Caco-2 (cell line): ENCODE results near the gene GDPD4. TPM values are rescaled to one million over a fixed set of nuclear protein-coding genes. Genes with fewer than 3 reads are reported as not detected.

ENCODE experiments used
- BruUV-seq: library from RNA; stranded (reverse); fragments of 400-500 nt; replicated peaks from 2 replicates; lab custom pipeline; 2021; lab: Mats Ljungman, UMichigan
- CTCF ChIA-PET: fragments of 300-600 bp; sonication (Branson Sonifier 250); formaldehyde crosslinking; loops from one replicate; lab custom pipeline; 2022; ENCODE audit warnings: antibody characterized with exemption; lab: Charles Lee
- POLR2A ChIA-PET: fragments of 300-600 bp; sonication (Branson Sonifier 250); formaldehyde crosslinking; loops from one replicate; lab custom pipeline; 2022; ENCODE audit warnings: antibody characterized with exemption; lab: Charles Lee
- DNase-seq, 2 experiments: peaks; one replicate each; pipeline versions ENCODE4 v3.0.0 to v3.0.0-alpha.2; 2020 to 2022
- H3K27me3 ChIP-seq: replicated peaks from 2 replicates; pipeline ENCODE4 v1.6.0; 2011; ENCODE audit warnings: low read length; ENCODE audit not compliant: control insufficient read depth, insufficient read depth
- H3K36me3 ChIP-seq: 2 replicates; pipeline ENCODE4 v1.5.1; 2011; ENCODE audit warnings: low read length; ENCODE audit not compliant: control insufficient read depth, insufficient read depth
- H3K4me1 ChIP-seq: fragments of 250-450 bp; sonication (Bioruptor Pico); 2 replicates; pipeline ENCODE4 v1.5.1; 2020; ENCODE audit warnings: mild to moderate bottlenecking
- H3K4me3 ChIP-seq: 2 replicates; pipeline ENCODE4 v1.5.1; 2011; ENCODE audit warnings: low read depth, mild to moderate bottlenecking, control low read depth, low read length
- H3K9me3 ChIP-seq: fragments of 250-450 bp; sonication (Bioruptor Pico); 2 replicates; pipeline ENCODE4 v1.5.1; 2020; ENCODE audit warnings: mild to moderate bottlenecking, moderate library complexity
- H3K27ac Mint-ChIP-seq: one replicate; pipeline ENCODE4 v1.8.0; 2022; ENCODE audit warnings: mixed read lengths; ENCODE audit not compliant: unreplicated experiment
- H3K27me3 Mint-ChIP-seq: one replicate; pipeline ENCODE4 v1.8.0; 2022; ENCODE audit warnings: mixed read lengths; ENCODE audit not compliant: insufficient read depth, unreplicated experiment
- H3K36me3 Mint-ChIP-seq: one replicate; pipeline ENCODE4 v1.8.0; 2022; ENCODE audit warnings: mild to moderate bottlenecking, mixed read lengths; ENCODE audit not compliant: insufficient read depth, unreplicated experiment
- H3K4me1 Mint-ChIP-seq: one replicate; pipeline ENCODE4 v1.8.0; 2022; ENCODE audit warnings: low read depth, mixed read lengths; ENCODE audit not compliant: unreplicated experiment
- H3K4me3 Mint-ChIP-seq: one replicate; pipeline ENCODE4 v1.8.0; 2022; ENCODE audit warnings: mild to moderate bottlenecking, moderate library complexity, mixed read lengths; ENCODE audit not compliant: unreplicated experiment
- H3K9me3 Mint-ChIP-seq: one replicate; pipeline ENCODE4 v1.8.0; 2022; ENCODE audit warnings: mixed read lengths; ENCODE audit not compliant: unreplicated experiment
- intact Hi-C: fragments of 100-400 bp; cut with micrococcal nuclease; formaldehyde crosslinking; loops from one replicate; pipeline ENCODE4 v1.10.0; 2022; ENCODE audit not compliant: unreplicated experiment
- total RNA-seq: library from RNA; stranded (reverse); gene quantifications from 2 replicates; pipeline ENCODE4 v1.2.3, GENCODE V29; 2022
- TF ChIP-seq, protein P1 (sequence below), 2 experiments: fragments of 200-600 bp in 1 of 2; IDR thresholded peaks; 1 replicate in 1 of 2; 2 replicates in 1 of 2; pipeline versions ENCODE4 v1.5.1 to v1.8.0; 2011 to 2022; ENCODE audit warnings: antibody characterized with exemption in 1 of 2, control low read depth in 1 of 2, inconsistent platforms in 1 of 2, low read depth in 1 of 2, low read length in 1 of 2, mild to moderate bottlenecking in 1 of 2, moderate library complexity in 1 of 2; ENCODE audit not compliant: insufficient read depth in 1 of 2, severe bottlenecking in 1 of 2, unreplicated experiment in 1 of 2

The GDPD4 gene
- total RNA-seq, 1 experiment from 2014 or later: not detected

DNA sequence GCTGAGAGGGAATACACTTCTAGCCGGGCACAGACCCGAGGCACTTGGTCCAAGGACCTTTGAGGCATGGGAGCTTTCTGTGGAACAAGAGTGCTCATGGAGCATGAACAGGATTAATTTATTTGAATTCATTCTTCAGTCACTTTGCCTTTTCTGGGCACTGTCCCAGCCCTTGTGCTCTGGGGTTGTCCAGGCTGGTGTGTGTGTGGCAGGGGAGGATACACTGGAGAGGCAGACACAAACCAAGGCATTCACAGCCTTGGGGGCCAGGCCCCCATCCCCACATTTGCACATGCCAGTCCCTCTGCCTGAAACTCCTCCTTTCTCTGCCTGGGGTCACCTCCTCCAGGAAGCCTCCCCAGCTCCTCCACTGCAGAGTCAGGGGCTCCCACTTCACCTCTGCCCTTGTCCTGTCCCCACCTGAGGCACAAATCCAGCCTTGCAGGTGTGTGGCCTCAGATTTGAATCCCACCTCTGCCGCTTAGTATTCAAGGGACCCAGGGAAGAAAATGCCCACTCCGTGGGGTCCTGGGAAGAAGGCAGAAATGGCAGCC lies 118.0 kb downstream of the GDPD4 start:
- Mint-ChIP-seq H3K36me3 (no peaks in the 10 kb centered on the region), H3K27me3 (no peaks in the 10 kb centered on the region), H3K4me1 (no peaks in the 10 kb centered on the region), H3K9me3 (peaks cover 2% of the 10 kb centered on the region), H3K27ac (no peak overlapping the region), H3K4me3 (no peak overlapping the region)
- no peaks in the 10 kb centered on the region for H3K27me3 ChIP-seq
- ChIA-PET CTCF (interaction anchor here (1.2 kb wide), 1 partner anchor 57 kb away, joined by 3 read pairs; no protein-coding TSS in a partner anchor), POLR2A (interaction anchor here (0.6 kb wide), 1 partner anchor 56 kb away, joined by 3 read pairs; the partner anchor contains the start of gene MYO7A)
- H3K9me3 ChIP-seq: no peaks in the 10 kb centered on the region
- no peaks in the 10 kb centered on the region for H3K36me3 ChIP-seq
- intact Hi-C loops: no loop called here
- BruUV-seq: no TSS peak
- no peak overlapping the region for H3K4me3 ChIP-seq
- DNase-seq: no peak
- TF ChIP-seq, protein P1, sequence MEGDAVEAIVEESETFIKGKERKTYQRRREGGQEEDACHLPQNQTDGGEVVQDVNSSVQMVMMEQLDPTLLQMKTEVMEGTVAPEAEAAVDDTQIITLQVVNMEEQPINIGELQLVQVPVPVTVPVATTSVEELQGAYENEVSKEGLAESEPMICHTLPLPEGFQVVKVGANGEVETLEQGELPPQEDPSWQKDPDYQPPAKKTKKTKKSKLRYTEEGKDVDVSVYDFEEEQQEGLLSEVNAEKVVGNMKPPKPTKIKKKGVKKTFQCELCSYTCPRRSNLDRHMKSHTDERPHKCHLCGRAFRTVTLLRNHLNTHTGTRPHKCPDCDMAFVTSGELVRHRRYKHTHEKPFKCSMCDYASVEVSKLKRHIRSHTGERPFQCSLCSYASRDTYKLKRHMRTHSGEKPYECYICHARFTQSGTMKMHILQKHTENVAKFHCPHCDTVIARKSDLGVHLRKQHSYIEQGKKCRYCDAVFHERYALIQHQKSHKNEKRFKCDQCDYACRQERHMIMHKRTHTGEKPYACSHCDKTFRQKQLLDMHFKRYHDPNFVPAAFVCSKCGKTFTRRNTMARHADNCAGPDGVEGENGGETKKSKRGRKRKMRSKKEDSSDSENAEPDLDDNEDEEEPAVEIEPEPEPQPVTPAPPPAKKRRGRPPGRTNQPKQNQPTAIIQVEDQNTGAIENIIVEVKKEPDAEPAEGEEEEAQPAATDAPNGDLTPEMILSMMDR (IDR thresholded peaks at IDR 0.05; ENCODE audit: insufficient read depth in 1 of 2, low read depth in 1 of 2, low read length in 1 of 2, severe bottlenecking in 1 of 2, unreplicated experiment in 1 of 2): no peak
- no peaks in the 10 kb centered on the region for H3K4me1 ChIP-seq

DNA sequence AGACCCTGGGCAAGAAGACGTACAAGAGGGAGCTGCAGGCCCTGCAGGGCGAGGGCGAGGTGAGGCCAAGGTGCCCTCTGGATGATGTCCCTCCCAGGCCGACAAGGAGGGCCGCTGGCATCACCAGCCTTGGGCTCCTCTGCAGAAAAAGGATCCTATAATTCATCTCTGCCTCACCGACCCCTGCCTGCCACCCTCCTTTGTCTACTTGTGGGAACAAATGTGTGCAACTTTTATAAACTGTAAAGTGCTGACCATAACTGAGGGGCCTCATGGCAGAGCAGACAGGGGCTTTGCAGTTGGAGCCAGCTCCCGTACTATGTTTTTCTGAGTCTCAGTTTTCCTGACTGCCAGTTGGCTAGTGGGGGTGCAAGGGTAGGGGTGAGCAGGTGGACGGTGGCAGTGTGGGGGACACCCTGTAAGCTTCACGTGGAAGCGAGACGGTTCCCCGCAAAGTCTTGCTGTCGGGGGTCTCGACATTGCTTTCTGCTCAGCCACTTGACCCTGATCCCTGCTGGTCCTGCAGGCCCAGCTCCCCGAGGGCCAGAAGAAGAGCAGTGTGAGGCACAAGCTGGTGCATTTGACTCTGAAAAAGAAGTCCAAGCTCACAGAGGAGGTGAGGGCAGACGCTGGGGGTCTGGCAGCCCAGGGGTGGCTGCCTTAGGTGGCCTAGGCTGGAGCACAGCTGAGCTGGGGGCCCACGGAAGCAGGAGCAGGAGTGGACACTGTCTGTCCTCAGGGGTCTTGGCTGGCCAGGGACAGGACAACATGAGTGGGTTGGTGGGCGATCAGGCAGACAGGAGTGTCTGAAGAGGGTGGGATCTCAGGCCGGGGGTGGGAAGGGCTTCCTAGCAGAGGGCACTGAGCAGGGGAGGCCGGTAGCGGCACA lies 118.7 kb downstream of the GDPD4 start:
- Mint-ChIP-seq H3K4me3 (no peak overlapping the region), H3K27me3 (no peaks in the 10 kb centered on the region), H3K4me1 (no peaks in the 10 kb centered on the region), H3K27ac (no peak overlapping the region), H3K9me3 (peaks cover 9% of the 10 kb centered on the region), H3K36me3 (no peaks in the 10 kb centered on the region)
- no TSS peak for BruUV-seq
- TF ChIP-seq, protein P1 (IDR thresholded peaks at IDR 0.05; ENCODE audit: insufficient read depth in 1 of 2, low read depth in 1 of 2, low read length in 1 of 2, severe bottlenecking in 1 of 2, unreplicated experiment in 1 of 2): no peak
- Histone ChIP-seq H3K36me3 (no peaks in the 10 kb centered on the region), H3K4me3 (no peak overlapping the region), H3K9me3 (no peaks in the 10 kb centered on the region), H3K27me3 (no peaks in the 10 kb centered on the region), H3K4me1 (no peaks in the 10 kb centered on the region)
- ChIA-PET CTCF (interaction anchor here (1.2 kb wide), 2 partner anchors 13 to 56 kb away, joined by 3 read pairs; no protein-coding TSS in a partner anchor), POLR2A (interaction anchor here (0.6 kb wide), 1 partner anchor 55 kb away, joined by 3 read pairs; the partner anchor contains the start of gene MYO7A)
- intact Hi-C loops: no loop called here
- DNase-seq: no peak

DNA sequence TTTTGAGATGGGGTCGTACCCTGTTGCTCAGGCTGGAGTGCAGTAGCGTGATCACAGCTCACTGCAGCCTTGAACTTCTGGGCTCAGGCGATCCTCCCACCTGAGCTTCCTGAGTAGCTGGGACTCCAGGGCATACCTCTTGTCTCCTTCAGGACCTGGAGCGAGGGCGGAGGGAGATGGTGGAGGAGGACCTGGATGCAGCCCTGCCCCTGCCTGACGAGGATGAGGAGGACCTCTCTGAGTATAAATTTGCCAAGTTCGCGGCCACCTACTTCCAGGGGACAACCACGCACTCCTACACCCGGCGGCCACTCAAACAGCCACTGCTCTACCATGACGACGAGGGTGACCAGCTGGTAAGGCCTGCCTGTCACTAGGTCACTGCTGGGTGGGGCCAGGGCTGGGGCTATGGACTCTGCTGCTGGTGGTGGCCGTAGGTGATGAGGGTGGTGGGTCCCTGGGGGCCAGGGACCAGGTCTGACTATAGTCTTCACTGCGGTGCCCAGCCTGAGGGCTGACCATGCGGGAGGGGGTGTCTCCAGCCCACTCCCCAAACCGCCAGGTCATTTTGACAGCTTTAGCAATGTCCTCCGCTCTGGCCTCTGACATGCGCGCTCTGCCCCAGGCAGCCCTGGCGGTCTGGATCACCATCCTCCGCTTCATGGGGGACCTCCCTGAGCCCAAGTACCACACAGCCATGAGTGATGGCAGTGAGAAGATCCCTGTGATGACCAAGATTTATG lies 119.5 kb downstream of the GDPD4 start:
- Histone ChIP-seq H3K4me3 (no peak overlapping the region), H3K36me3 (no peaks in the 10 kb centered on the region), H3K4me1 (no peaks in the 10 kb centered on the region), H3K9me3 (no peaks in the 10 kb centered on the region), H3K27me3 (no peaks in the 10 kb centered on the region)
- Mint-ChIP-seq H3K4me3 (no peak overlapping the region), H3K4me1 (no peaks in the 10 kb centered on the region), H3K27ac (no peak overlapping the region), H3K27me3 (no peaks in the 10 kb centered on the region), H3K36me3 (no peaks in the 10 kb centered on the region), H3K9me3 (peaks cover 9% of the 10 kb centered on the region)
- intact Hi-C loops: no loop called here
- no TSS peak for BruUV-seq
- POLR2A ChIA-PET: no interaction called here
- TF ChIP-seq, protein P1 (IDR thresholded peaks at IDR 0.05; ENCODE audit: insufficient read depth in 1 of 2, low read depth in 1 of 2, low read length in 1 of 2, severe bottlenecking in 1 of 2, unreplicated experiment in 1 of 2): no peak
- CTCF ChIA-PET: interaction anchor here (1.2 to 1.7 kb wide), 2 partner anchors 14 to 54 kb away, joined by 3 to 4 read pairs; partner anchors contain the start of gene MYO7A
- DNase-seq: no peak
